Measurements from ENCODE around the gene PMFBP1.

GRCh38 chr16:72107371-72107770 lies 64.6 kb downstream of the PMFBP1 start:
- TF ChIP-seq CTCF (conservative IDR thresholded peaks at IDR 0.05; ENCODE audit: low read depth, low read length) = no peak
- TF ChIP-seq POLR2A (IDR thresholded peaks at IDR 0.05; ENCODE audit: low read depth, low read length) = no peak
- no peak for TF ChIP-seq ELK1 (IDR thresholded peaks at IDR 0.05; ENCODE audit: borderline replicate concordance, low read depth, low read length)
- TF ChIP-seq BHLHE40 (IDR thresholded peaks at IDR 0.05; ENCODE audit: low read depth, low read length) = no peak
- no peak for TF ChIP-seq SMC3 (IDR thresholded peaks at IDR 0.05; ENCODE audit: low read depth, low read length)

Measured in IMR-90 (cell line).